ENCODE data around the gene PRKAR2A. TPM values are rescaled to one million over a fixed set of nuclear protein-coding genes. Genes with fewer than 3 reads are reported as not detected.

PRKAR2A gene
- polyA plus RNA-seq, 1 of the 3 experiments (the other 2 are of a cell fraction) = 5.2 TPM

DNA sequence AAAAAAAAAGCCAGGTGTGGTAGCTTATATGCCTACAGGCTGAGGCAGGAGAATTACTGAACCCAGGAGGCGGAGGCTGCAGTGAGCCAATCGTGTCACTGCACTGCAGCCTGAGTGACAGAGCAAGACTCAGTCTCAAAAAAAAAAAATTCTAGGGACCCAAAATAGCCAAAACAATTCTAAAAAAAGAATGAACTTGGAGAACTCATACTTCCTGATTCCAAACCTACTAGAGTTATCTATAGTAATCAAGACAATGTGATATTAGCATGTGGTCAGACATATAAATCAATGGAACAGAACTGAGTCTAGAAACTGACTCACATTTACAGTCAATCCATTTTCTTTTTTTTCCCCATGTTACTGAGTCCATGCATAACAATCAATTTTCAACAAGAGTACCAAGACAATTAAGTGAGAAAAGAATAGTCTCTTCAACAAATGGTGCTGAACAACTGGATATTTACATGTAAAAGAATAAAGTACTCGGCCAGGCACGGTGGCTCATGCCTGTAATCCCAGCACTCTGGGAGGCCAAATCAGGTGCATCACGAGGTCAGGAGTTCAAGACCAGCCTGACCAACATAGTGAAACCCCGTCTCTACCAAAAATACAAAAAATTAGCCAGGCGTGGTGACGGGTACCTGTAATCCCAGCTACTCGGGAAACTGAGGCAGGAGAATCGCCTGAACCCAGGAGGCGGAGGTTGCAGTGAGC, 11.9 kb downstream of the PRKAR2A start:
- Histone ChIP-seq H3K9me3 (no peaks in the 10 kb centered on the region), H3K4me1 (ENCODE audit: control insufficient read depth in 1 of 2, insufficient read depth in 2 of 2, low read depth in 1 of 2, low read length in 1 of 2) (peaks cover 0 to under 1% of the 10 kb centered on the region in 2 experiments; a peak in 1 of 4 replicates), H3K4me3 (ENCODE audit: low read depth in 2 of 2, low read length in 1 of 2) (no peak overlapping the region), H2AFZ (ENCODE audit: low read depth) (no peak overlapping the region), H4K20me1 (ENCODE audit: insufficient read depth) (peaks cover 3% of the 10 kb centered on the region; the same call in 1 of the 2 replicates), H3F3A (replicated peaks; ENCODE audit: insufficient read depth) (peaks cover 6% of the 10 kb centered on the region), H3K4me2 (no peak overlapping the region), H3K27me3 (ENCODE audit: insufficient read depth) (no peaks in the 10 kb centered on the region), H3K9me2 (no peaks in the 10 kb centered on the region), H3K36me3 (replicated peaks in 1 of 2; ENCODE audit: control insufficient read depth in 1 of 2, insufficient read depth in 2 of 2, low read length in 1 of 2) (peaks cover 0 to 5% of the 10 kb centered on the region in 2 experiments), H3K27ac (ENCODE audit: low read depth in 2 of 2, low read length in 1 of 2) (no peak overlapping the region), H3K79me2 (ENCODE audit: insufficient read depth) (peaks cover 72% of the 10 kb centered on the region), H3K9ac (no peak overlapping the region)
- WGBS (ENCODE audit: low lambda C conversion rate) = 93% methylated on average over 11 of the region's 11 CpGs
- CTCF ChIA-PET = interaction anchor here (1.1 kb wide), 1 partner anchor 12 kb away, joined by 3 read pairs; no protein-coding TSS in a partner anchor
- no peak for DNase-seq
- POLR2A ChIA-PET = no interaction called here
- TF ChIP-seq, protein P1, sequence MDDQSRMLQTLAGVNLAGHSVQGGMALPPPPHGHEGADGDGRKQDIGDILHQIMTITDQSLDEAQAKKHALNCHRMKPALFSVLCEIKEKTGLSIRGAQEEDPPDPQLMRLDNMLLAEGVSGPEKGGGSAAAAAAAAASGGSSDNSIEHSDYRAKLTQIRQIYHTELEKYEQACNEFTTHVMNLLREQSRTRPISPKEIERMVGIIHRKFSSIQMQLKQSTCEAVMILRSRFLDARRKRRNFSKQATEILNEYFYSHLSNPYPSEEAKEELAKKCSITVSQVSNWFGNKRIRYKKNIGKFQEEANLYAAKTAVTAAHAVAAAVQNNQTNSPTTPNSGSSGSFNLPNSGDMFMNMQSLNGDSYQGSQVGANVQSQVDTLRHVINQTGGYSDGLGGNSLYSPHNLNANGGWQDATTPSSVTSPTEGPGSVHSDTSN (IDR thresholded peaks at IDR 0.05) = no peak
- TF ChIP-seq MEF2A (IDR thresholded peaks at IDR 0.05; ENCODE audit: borderline replicate concordance, low read depth) (no peak), FOXJ3 (CRISPR knock-in tag; IDR thresholded peaks at IDR 0.05) (no peak), CHD2 (IDR thresholded peaks at IDR 0.05; ENCODE audit: low read length, partially characterized antibody) (no peak), FOSL2 (IDR thresholded peaks at IDR 0.05; ENCODE audit: borderline replicate concordance, low read depth) (no peak), ELF1 (IDR thresholded peaks at IDR 0.05) (no peak), MXI1 (IDR thresholded peaks at IDR 0.05; ENCODE audit: low read depth, low read length) (no peak), RFX5 (IDR thresholded peaks at IDR 0.05; ENCODE audit: low read length) (no peak), RAD21 (IDR thresholded peaks at IDR 0.05; ENCODE audit: low read length) (no peak), YY1 (IDR thresholded peaks at IDR 0.05; ENCODE audit: low read depth) (no peak)
- TF ChIP-seq, protein P2, sequence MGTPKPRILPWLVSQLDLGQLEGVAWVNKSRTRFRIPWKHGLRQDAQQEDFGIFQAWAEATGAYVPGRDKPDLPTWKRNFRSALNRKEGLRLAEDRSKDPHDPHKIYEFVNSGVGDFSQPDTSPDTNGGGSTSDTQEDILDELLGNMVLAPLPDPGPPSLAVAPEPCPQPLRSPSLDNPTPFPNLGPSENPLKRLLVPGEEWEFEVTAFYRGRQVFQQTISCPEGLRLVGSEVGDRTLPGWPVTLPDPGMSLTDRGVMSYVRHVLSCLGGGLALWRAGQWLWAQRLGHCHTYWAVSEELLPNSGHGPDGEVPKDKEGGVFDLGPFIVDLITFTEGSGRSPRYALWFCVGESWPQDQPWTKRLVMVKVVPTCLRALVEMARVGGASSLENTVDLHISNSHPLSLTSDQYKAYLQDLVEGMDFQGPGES (IDR thresholded peaks at IDR 0.05; ENCODE audit: low read depth, low read length) = no peak
- TF ChIP-seq, protein P3, sequence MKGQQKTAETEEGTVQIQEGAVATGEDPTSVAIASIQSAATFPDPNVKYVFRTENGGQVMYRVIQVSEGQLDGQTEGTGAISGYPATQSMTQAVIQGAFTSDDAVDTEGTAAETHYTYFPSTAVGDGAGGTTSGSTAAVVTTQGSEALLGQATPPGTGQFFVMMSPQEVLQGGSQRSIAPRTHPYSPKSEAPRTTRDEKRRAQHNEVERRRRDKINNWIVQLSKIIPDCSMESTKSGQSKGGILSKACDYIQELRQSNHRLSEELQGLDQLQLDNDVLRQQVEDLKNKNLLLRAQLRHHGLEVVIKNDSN (IDR thresholded peaks at IDR 0.05; ENCODE audit: borderline replicate concordance, low read depth) = no peak

DNA sequence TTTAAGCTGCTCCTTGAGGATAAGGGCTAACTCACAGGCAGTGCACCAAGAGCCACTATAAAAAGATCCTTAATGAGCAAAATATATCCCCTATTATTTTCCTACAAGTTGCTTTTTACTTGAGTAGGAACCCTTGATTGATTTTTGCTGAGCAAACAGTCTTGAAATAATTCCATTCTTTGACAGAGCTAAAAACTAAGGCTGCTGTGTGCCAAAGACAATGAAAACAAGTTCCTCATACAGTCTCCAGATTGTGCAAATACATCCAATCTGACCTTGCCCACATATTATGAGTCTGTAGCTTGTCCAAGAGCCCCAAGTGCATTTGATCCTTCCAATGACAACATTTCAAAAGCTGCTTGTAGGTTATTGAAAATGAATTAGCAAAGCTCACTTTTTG, 15.0 kb downstream of the PRKAR2A start:
- Histone ChIP-seq H3K27me3 (ENCODE audit: insufficient read depth) (no peaks in the 10 kb centered on the region), H3K4me2 (no peak overlapping the region), H3K9me3 (no peaks in the 10 kb centered on the region), H4K20me1 (ENCODE audit: insufficient read depth) (peaks cover 3% of the 10 kb centered on the region; the same call in 1 of the 2 replicates), H2AFZ (ENCODE audit: low read depth) (no peak overlapping the region), H3F3A (replicated peaks; ENCODE audit: insufficient read depth) (no peaks in the 10 kb centered on the region), H3K27ac (ENCODE audit: low read depth in 2 of 2, low read length in 1 of 2) (no peak overlapping the region), H3K4me3 (ENCODE audit: low read depth in 2 of 2, low read length in 1 of 2) (no peak overlapping the region), H3K79me2 (ENCODE audit: insufficient read depth) (peaks cover 69% of the 10 kb centered on the region), H3K9me2 (no peaks in the 10 kb centered on the region), H3K36me3 (replicated peaks in 1 of 2; ENCODE audit: control insufficient read depth in 1 of 2, insufficient read depth in 2 of 2, low read length in 1 of 2) (peaks cover 0 to 5% of the 10 kb centered on the region in 2 experiments), H3K9ac (no peak overlapping the region), H3K4me1 (ENCODE audit: control insufficient read depth in 1 of 2, insufficient read depth in 2 of 2, low read depth in 1 of 2, low read length in 1 of 2) (peaks cover 0 to 3% of the 10 kb centered on the region in 2 experiments; a peak in 1 of 4 replicates)
- ChIA-PET CTCF (interaction anchor here (0.8 to 1.5 kb wide), 2 partner anchors 63 to 117 kb away, joined by 3 read pairs; no protein-coding TSS in a partner anchor), POLR2A (interaction anchor here (0.5 kb wide), 1 partner anchor 14 kb away, joined by 3 read pairs; no protein-coding TSS in a partner anchor)
- DNase-seq = no peak
- TF ChIP-seq SMC3 (IDR thresholded peaks at IDR 0.05; ENCODE audit: low read depth, low read length) = no peak
- TF ChIP-seq TEAD4 (IDR thresholded peaks at IDR 0.05; ENCODE audit: borderline replicate concordance, insufficient read depth) = no peak
- TF ChIP-seq, protein P4, sequence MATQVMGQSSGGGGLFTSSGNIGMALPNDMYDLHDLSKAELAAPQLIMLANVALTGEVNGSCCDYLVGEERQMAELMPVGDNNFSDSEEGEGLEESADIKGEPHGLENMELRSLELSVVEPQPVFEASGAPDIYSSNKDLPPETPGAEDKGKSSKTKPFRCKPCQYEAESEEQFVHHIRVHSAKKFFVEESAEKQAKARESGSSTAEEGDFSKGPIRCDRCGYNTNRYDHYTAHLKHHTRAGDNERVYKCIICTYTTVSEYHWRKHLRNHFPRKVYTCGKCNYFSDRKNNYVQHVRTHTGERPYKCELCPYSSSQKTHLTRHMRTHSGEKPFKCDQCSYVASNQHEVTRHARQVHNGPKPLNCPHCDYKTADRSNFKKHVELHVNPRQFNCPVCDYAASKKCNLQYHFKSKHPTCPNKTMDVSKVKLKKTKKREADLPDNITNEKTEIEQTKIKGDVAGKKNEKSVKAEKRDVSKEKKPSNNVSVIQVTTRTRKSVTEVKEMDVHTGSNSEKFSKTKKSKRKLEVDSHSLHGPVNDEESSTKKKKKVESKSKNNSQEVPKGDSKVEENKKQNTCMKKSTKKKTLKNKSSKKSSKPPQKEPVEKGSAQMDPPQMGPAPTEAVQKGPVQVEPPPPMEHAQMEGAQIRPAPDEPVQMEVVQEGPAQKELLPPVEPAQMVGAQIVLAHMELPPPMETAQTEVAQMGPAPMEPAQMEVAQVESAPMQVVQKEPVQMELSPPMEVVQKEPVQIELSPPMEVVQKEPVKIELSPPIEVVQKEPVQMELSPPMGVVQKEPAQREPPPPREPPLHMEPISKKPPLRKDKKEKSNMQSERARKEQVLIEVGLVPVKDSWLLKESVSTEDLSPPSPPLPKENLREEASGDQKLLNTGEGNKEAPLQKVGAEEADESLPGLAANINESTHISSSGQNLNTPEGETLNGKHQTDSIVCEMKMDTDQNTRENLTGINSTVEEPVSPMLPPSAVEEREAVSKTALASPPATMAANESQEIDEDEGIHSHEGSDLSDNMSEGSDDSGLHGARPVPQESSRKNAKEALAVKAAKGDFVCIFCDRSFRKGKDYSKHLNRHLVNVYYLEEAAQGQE (IDR thresholded peaks at IDR 0.05; ENCODE audit: low read depth, low read length) = no peak
